HepG2 (cell line): ENCODE measurements around the gene UBE3D. TPM values are rescaled to one million over a fixed set of nuclear protein-coding genes. Genes with fewer than 3 reads are reported as not detected.

Experiments
- ATAC-seq: fragments of 200-7000 bp; cut with Tn5 transposase; 3 replicates; pipeline ENCODE4 v1.9.1; 2020; ENCODE audit warnings: mild to moderate bottlenecking, moderate library complexity
- BruUV-seq: library from RNA; stranded (reverse); fragments of 400-500 nt; replicated peaks from 2 replicates; lab custom pipeline; 2021; lab: Mats Ljungman, UMichigan
- CTCF ChIA-PET: fragments of 300-600 bp; formaldehyde crosslinking; extraction: SDS; loops from one replicate; lab custom pipeline; 2021; ENCODE audit warnings: low total read pairs, inconsistent platforms, low intra/inter-chr PET ratio; lab: Yijun Ruan, JAX
- POLR2A ChIA-PET: fragments of 350-600 bp; sonication (Branson Sonifier 250); formaldehyde crosslinking; loops from one replicate; lab custom pipeline; 2020; ENCODE audit warnings: antibody characterized with exemption, inconsistent platforms; lab: Yijun Ruan, JAX
- DNase-seq: peaks from one replicate; pipeline ENCODE4 v3.0.0-alpha.2; 2015; ENCODE audit warnings: low spot score
- FAIRE-seq: peaks from 3 replicates; lab custom pipeline; 2011; peaks lifted over from hg19 to GRCh38; lab: Jason Lieb, UNC
- H2AFZ ChIP-seq: one replicate; pipeline ENCODE4 v1.6.1; 2011; ENCODE audit warnings: low read length, inconsistent platforms
- H3K27ac ChIP-seq: fragments of 300-600 bp; 3 replicates; pipeline ENCODE4 v1.8.0; 2011; ENCODE audit warnings: mixed run types, mild to moderate bottlenecking, mixed read lengths, low read length, inconsistent platforms; ENCODE audit not compliant: insufficient read depth; ENCODE audit errors: extremely low read length
- H3K27me3 ChIP-seq, 2 experiments: fragments of 200-600 bp in 1 of 2; 2 replicates in 1 of 2; 3 replicates in 1 of 2; pipeline versions ENCODE4 v1.6.0 to v1.8.0; 2011; ENCODE audit warnings: low read length in 2 of 2, mild to moderate bottlenecking in 2 of 2, moderate library complexity in 2 of 2, inconsistent platforms in 1 of 2; ENCODE audit not compliant: insufficient read depth in 2 of 2, control insufficient read depth in 1 of 2
- H3K36me3 ChIP-seq, 2 experiments: fragments of 200-600 bp in 1 of 2; replicated peaks in 1 of 2; 2 replicates in 1 of 2; 3 replicates in 1 of 2; pipeline versions ENCODE4 v1.5.1 to v1.8.0; 2011; ENCODE audit warnings: low read length in 2 of 2, inconsistent platforms in 1 of 2; ENCODE audit not compliant: insufficient read depth in 2 of 2, control insufficient read depth in 1 of 2
- H3K4me1 ChIP-seq: 2 replicates; pipeline ENCODE4 v1.5.1; 2012; ENCODE audit warnings: low read length, inconsistent platforms; ENCODE audit not compliant: insufficient read depth
- H3K4me2 ChIP-seq: 2 replicates; pipeline ENCODE4 v1.6.0; 2011; ENCODE audit warnings: low read depth, low read length, inconsistent platforms
- H3K4me3 ChIP-seq, 3 experiments: fragments of 200-600 bp in 1 of 3; sonication (generic), shearing (Covaris generic) in 1 of 3; replicated peaks in 1 of 3; 2 replicates each; pipeline ENCODE4 v1.5.1; 2011 to 2016; ENCODE audit warnings: low read length in 3 of 3, inconsistent platforms in 2 of 3, low read depth in 2 of 3, mild to moderate bottlenecking in 2 of 3, control low read depth in 1 of 3, mixed read lengths in 1 of 3; ENCODE audit not compliant: insufficient read depth in 1 of 3
- H3K79me2 ChIP-seq: one replicate; pipeline ENCODE4 v1.6.1; 2011; ENCODE audit warnings: low read length, inconsistent platforms; ENCODE audit not compliant: insufficient read depth
- H3K9ac ChIP-seq: 2 replicates; pipeline ENCODE4 v1.6.0; 2011; ENCODE audit warnings: mild to moderate bottlenecking, low read depth, low read length, inconsistent platforms; ENCODE audit not compliant: insufficient read depth
- H3K9me3 ChIP-seq: 2 replicates; pipeline ENCODE4 v1.5.1; 2012; ENCODE audit warnings: mild to moderate bottlenecking, low read length
- H4K20me1 ChIP-seq: 2 replicates; pipeline ENCODE4 v1.6.0; 2011; ENCODE audit warnings: inconsistent platforms, mild to moderate bottlenecking, low read length, moderate library complexity; ENCODE audit not compliant: insufficient read depth
- ELF1 ChIP-seq: sonication (generic); formaldehyde crosslinking; IDR thresholded peaks from 2 replicates; pipeline ENCODE4 v1.4.0; 2020; ENCODE audit warnings: missing genetic modification reagents
- EZH2 ChIP-seq: conservative IDR thresholded peaks from 2 replicates; pipeline ENCODE4 v1.6.1; 2012; ENCODE audit warnings: mild to moderate bottlenecking, low read depth, low read length, moderate library complexity
- FOXJ3 ChIP-seq: sonication (generic); formaldehyde crosslinking; IDR thresholded peaks from 2 replicates; pipeline ENCODE4 v1.4.0; 2020; ENCODE audit warnings: missing genetic modification reagents, mild to moderate bottlenecking, borderline replicate concordance
- FOXM1 ChIP-seq: sonication (generic); formaldehyde crosslinking; IDR thresholded peaks from 2 replicates; pipeline ENCODE4 v1.5.0; 2020; ENCODE audit warnings: missing genetic modification reagents
- FOXO1 ChIP-seq: sonication (generic); formaldehyde crosslinking; IDR thresholded peaks from 2 replicates; pipeline ENCODE4 v1.4.0; 2020; ENCODE audit warnings: missing genetic modification reagents
- HDAC2 ChIP-seq: sonication (generic); formaldehyde crosslinking; IDR thresholded peaks from 2 replicates; pipeline ENCODE4 v1.4.0; 2020; ENCODE audit warnings: missing genetic modification reagents
- MTF2 ChIP-seq: sonication (generic); formaldehyde crosslinking; IDR thresholded peaks from 2 replicates; pipeline ENCODE4 v1.5.0; 2020; ENCODE audit warnings: missing genetic modification reagents, borderline replicate concordance
- ZNF205 ChIP-seq: IDR thresholded peaks from 2 replicates; pipeline ENCODE4 v1.6.1; 2018; ENCODE audit warnings: missing biosample characterization, missing genetic modification reagents
- ZNF230 ChIP-seq: sonication (generic); formaldehyde crosslinking; IDR thresholded peaks from 2 replicates; pipeline ENCODE4 v1.4.0; 2020; ENCODE audit warnings: mild to moderate bottlenecking, missing genetic modification reagents
- in situ Hi-C: cut with HindIII; loops from 2 replicates; pipeline ENCODE4 v1.10.0; 2017; ENCODE audit warnings: low pct_unique_long_range_greater_than_20kb; ENCODE audit not compliant: extremely low pct_ligation_motif_present
- intact Hi-C: fragments of 100-400 bp; cut with micrococcal nuclease; formaldehyde crosslinking; loops from one replicate; pipeline ENCODE4 v1.10.0; 2022; ENCODE audit not compliant: unreplicated experiment
- polyA plus RNA-seq, 8 experiments: library from polyadenylated mRNA; depleted of rRNA in 3 of 8; stranded (reverse) in 7 of 8; unstranded in 1 of 8; fragments of >200 nt; fragmentation: Illumina TruSeq in 4 of 8; extraction: Trizol in 4 of 8; gene quantifications; 2 replicates each; pipeline versions ENCODE4 v1.2.1 to v1.2.3, GENCODE V29; 2011 to 2016; ENCODE audit warnings: low read depth in 4 of 8, missing spikeins in 1 of 8, mixed read lengths in 1 of 8; ENCODE audit not compliant: insufficient read depth in 1 of 8
- total RNA-seq, 5 experiments: library from RNA; depleted of rRNA; stranded (reverse); fragments of >200 nt; fragmentation: Illumina TruSeq; extraction: Trizol; gene quantifications; 2 replicates each; pipeline ENCODE4 v1.2.3, GENCODE V29; 2016; ENCODE audit warnings: low read depth in 1 of 5
- TF ChIP-seq, protein P1 (sequence below): sonication (generic); formaldehyde crosslinking; IDR thresholded peaks from 2 replicates; pipeline ENCODE4 v1.5.0; 2020; ENCODE audit warnings: mild to moderate bottlenecking, missing genetic modification reagents, borderline replicate concordance
- TF ChIP-seq, protein P2 (sequence below): fragments of 450-650 bp; IDR thresholded peaks from 2 replicates; pipeline ENCODE4 v1.6.1; 2017

Gene UBE3D
- total and polyA plus RNA-seq, 2 of the 13 experiments (the other 11 are each of a cell fraction or from before 2014, with no cell fraction given) = 5.1 to 11.4 TPM

DNA sequence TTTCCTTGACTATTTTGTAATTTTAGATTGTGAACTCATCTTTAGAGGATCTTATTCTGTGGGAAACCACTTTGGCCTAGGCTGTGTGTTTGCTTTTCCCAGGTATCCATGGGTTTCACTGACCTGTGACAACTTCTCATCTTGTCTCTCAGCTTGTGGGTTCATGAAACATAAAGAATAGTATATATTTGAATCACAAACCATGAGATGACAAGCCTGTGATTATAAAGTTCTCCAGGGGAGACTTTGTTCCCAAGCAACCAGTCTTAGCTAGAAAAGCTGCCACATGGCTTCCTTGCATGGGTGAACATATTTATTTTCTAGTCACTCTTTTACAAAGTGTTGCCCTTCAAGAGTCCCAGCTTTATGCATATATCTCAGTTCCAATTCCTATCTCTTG is 201.9 kb downstream of the UBE3D start:
- no peak overlapping the region for H3K27ac ChIP-seq
- ATAC-seq = no peak
- TF ChIP-seq FOXM1 = no peak
- TF ChIP-seq ELF1 (CRISPR knock-in tag) = no peak
- no peak for TF ChIP-seq FOXJ3 (CRISPR knock-in tag)
- no peak for TF ChIP-seq EZH2
- TF ChIP-seq FOXO1 (CRISPR knock-in tag) = no peak
- TF ChIP-seq, protein P1, sequence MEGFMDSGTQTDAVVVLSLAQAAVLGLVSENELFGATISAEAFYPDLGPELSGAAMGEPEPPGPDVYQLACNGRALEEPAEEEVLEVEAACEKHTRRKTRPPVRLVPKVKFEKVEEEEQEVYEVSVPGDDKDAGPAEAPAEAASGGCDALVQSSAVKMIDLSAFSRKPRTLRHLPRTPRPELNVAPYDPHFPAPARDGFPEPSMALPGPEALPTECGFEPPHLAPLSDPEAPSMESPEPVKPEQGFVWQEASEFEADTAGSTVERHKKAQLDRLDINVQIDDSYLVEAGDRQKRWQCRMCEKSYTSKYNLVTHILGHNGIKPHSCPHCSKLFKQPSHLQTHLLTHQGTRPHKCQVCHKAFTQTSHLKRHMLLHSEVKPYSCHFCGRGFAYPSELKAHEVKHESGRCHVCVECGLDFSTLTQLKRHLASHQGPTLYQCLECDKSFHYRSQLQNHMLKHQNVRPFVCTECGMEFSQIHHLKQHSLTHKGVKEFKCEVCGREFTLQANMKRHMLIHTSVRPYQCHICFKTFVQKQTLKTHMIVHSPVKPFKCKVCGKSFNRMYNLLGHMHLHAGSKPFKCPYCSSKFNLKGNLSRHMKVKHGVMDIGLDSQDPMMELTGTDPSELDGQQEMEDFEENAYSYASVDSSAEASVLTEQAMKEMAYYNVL (CRISPR knock-in tag) = no peak
- TF ChIP-seq ZNF205 (CRISPR knock-in tag) = no peak
- TF ChIP-seq HDAC2 = no peak
- TF ChIP-seq, protein P2, sequence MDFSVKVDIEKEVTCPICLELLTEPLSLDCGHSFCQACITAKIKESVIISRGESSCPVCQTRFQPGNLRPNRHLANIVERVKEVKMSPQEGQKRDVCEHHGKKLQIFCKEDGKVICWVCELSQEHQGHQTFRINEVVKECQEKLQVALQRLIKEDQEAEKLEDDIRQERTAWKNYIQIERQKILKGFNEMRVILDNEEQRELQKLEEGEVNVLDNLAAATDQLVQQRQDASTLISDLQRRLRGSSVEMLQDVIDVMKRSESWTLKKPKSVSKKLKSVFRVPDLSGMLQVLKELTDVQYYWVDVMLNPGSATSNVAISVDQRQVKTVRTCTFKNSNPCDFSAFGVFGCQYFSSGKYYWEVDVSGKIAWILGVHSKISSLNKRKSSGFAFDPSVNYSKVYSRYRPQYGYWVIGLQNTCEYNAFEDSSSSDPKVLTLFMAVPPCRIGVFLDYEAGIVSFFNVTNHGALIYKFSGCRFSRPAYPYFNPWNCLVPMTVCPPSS = no peak
- TF ChIP-seq MTF2 (CRISPR knock-in tag) = no peak
- TF ChIP-seq ZNF230 (CRISPR knock-in tag) = no peak
- TF ChIP-seq, all 625 proteins: peak for 0
- intact Hi-C loops (no loop called here), in situ Hi-C loops (no loop called here)
- no TSS peak for BruUV-seq
- Histone ChIP-seq H3K27me3 (no peaks in the 10 kb centered on the region), H3K9me3 (no peaks in the 10 kb centered on the region), H3K9ac (no peak overlapping the region), H4K20me1 (no peaks in the 10 kb centered on the region), H2AFZ (no peak overlapping the region), H3K79me2 (no peaks in the 10 kb centered on the region), H3K4me2 (no peak overlapping the region), H3K4me1 (no peaks in the 10 kb centered on the region), H3K36me3 (no peaks in the 10 kb centered on the region), H3K4me3 (no peak overlapping the region)
- ChIA-PET POLR2A (no interaction called here), CTCF (no interaction called here)
- no peak for FAIRE-seq
- DNase-seq = no peak
